Measurements from ENCODE around the gene TBC1D12. TPM values are rescaled to one million over a fixed set of nuclear protein-coding genes. Genes with fewer than 3 reads are reported as not detected.

Gene TBC1D12
- total and polyA plus RNA-seq, 2 donors (not counting 3 experiments of a cell fraction or from before 2014, with no cell fraction given) = 2.9 to 7.3 TPM

DNA sequence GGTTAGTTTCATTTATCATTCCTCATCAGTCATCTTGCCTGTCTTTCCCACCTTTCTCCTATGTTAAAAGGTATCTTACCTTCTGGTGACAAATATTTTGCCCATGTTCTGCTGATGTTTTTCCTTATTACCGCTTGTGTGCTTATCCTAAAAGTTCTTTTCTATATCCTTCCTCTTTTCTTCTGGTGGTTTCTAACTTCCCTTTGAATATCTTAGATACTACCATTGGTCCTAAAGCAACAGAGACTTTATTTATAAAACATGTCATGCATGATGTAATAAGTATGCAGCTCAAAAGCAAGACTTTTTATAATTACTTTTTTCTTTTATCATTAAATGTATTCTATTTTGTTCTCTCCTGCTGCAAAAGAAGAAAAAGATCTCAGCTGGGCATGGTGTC is 24.8 kb downstream of the TBC1D12 start:
- H2AFZ ChIP-seq (ENCODE audit: low read depth, low read length) = no peak overlapping the region
- no peaks in the 10 kb centered on the region for H3K9me1 ChIP-seq (replicated peaks; ENCODE audit: control insufficient read depth, extremely low read depth, insufficient read depth, low read length)
- no peaks in the 10 kb centered on the region for H3K4me1 ChIP-seq (ENCODE audit: control insufficient read depth, extremely low read depth, insufficient read depth, low read length)
- CTCF ChIA-PET = interaction anchor here (0.7 to 1.3 kb wide), 2 partner anchors 17 to 94 kb away, joined by 3 to 5 read pairs; no protein-coding TSS in a partner anchor
- intact Hi-C loops (cut with micrococcal nuclease) (no loop called here), dilution Hi-C loops (cut with MboI; ENCODE audit: extremely low pct_ligation_motif_present, low sequenced_read_pairs) (no loop called here)
- TF ChIP-seq MYC (IDR thresholded peaks at IDR 0.05; ENCODE audit: low read depth, low read length) = no peak
- no peak for TF ChIP-seq CTCF (IDR thresholded peaks at IDR 0.05; ENCODE audit: extremely low read depth in 1 of 2, insufficient read depth in 1 of 2, low read depth in 1 of 2, low read length in 2 of 2)
- TF ChIP-seq, protein P1, sequence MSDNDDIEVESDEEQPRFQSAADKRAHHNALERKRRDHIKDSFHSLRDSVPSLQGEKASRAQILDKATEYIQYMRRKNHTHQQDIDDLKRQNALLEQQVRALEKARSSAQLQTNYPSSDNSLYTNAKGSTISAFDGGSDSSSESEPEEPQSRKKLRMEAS (IDR thresholded peaks at IDR 0.05; ENCODE audit: insufficient read depth, insufficient read length) = no peak
- no peak for TF ChIP-seq FOS (IDR thresholded peaks at IDR 0.05; ENCODE audit: borderline replicate concordance, insufficient read depth, low read length)
- no peak for TF ChIP-seq GATA2 (IDR thresholded peaks at IDR 0.05; ENCODE audit: insufficient read depth, insufficient read length, low read depth, low read length)
- TF ChIP-seq POLR2A (IDR thresholded peaks at IDR 0.05; ENCODE audit: low read depth, low read length) = no peak
- H3K27ac ChIP-seq (ENCODE audit: insufficient read depth, low read depth, low read length) = no peak overlapping the region
- no peak for DNase-seq (ENCODE audit: low read depth, low spot score)
- no peaks in the 10 kb centered on the region for H3K36me3 ChIP-seq (ENCODE audit: control insufficient read depth in 2 of 2, extremely low read depth in 1 of 2, insufficient read depth in 2 of 2, low read length in 2 of 2)
- no peaks in the 10 kb centered on the region for H3K9me3 ChIP-seq (replicated peaks; ENCODE audit: control insufficient read depth, insufficient read depth, low read length)
- no peaks in the 10 kb centered on the region for H4K20me1 ChIP-seq (replicated peaks; ENCODE audit: control insufficient read depth, extremely low read depth, insufficient read depth, low read length)
- no peak overlapping the region for H3K4me3 ChIP-seq (replicated peaks in 1 of 3; ENCODE audit: insufficient read depth in 1 of 3, low read depth in 1 of 3, low read length in 3 of 3)
- BruUV-seq (replicated peaks) = no TSS peak
- no peak overlapping the region for H3K9ac ChIP-seq (replicated peaks; ENCODE audit: extremely low read depth, insufficient read depth, low read length)
- no peak overlapping the region for H3K4me2 ChIP-seq (ENCODE audit: insufficient read depth, low read length)
- no peak for FAIRE-seq
- POLR2A ChIA-PET = no interaction called here
- no peaks in the 10 kb centered on the region for H3K27me3 ChIP-seq (ENCODE audit: control insufficient read depth in 2 of 2, insufficient read depth in 2 of 2, low read length in 2 of 2)
- peaks cover 9% of the 10 kb centered on the region for H3K79me2 ChIP-seq (ENCODE audit: control insufficient read depth, insufficient read depth, low read length)

All from endothelial cell of umbilical vein (primary cell).